Activated effector memory CD4-positive, alpha-beta T cell treated with anti-CD3 and anti-CD28 coated beads, Interleukin-2, amount 50 U/mL, for 16 hours (primary cell): Measurements from ENCODE around the gene STX8.

ENCODE experiments used
- DNase-seq: peaks from one replicate; pipeline ENCODE4 v3.0.0-alpha.2; 2020

Gene STX8

GRCh38 chr17:9234389-9234945 lies 341.2 kb downstream of the STX8 start:
- DNase-seq: no peak

DNA sequence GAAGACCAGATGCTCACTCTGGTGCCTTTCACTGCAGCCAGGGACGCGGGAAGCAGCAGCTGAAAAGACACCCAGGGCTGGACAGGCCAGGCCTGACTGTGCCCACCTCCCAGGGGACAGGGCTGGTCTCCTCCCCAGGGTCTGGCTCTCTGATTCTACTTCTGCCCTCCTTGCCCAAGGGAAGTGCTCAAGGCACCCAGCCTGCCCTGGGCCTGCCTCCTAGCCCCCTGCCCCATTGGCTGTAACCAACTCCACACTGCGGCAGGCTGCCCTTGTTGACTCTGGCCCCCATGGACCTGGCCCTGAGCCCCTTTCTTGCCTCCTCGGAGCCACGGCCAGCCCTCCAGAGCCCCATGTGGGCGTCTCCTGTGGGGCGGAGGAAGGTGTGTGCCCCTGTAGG lies 341.9 kb downstream of the STX8 start:
- no peak for DNase-seq

- DNase-seq: no peak
These were observed 342.4 kb downstream of the STX8 start for GRCh38 chr17:9233271-9233599.

DNA sequence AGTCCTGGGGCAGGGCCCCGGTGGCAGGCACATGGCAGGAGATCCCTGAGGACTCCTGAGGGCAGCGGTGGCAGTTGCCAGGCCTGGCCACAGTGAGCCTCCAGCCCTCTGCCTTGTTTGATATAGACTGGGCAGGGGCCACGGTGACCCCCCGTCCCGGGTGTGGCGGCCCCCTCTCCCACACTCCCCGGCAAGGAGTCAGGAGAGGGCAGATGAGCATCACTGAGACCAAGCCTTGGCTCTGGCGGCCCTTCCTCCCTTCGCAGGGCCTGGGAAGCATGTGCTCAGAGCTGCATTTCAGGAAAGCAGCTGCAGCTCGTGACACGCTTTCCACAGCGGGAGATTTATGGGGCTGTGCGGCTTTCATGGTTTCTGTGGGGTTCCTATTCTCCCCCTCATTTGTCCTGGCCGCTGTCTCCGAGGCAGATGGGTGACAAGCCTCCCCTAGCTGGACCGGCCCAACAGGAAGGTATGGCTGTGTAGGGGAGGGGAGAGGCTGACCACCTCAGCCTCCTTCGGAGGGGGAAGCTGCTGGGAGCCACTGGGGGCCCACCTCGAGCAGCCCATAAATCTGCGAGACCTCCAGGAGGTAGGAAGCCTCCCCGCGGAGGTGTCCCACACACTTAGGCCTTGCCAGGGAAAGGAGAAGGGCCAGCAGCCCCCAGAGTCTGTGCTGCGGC lies 342.9 kb downstream of the STX8 start:
- DNase-seq: no peak

DNA sequence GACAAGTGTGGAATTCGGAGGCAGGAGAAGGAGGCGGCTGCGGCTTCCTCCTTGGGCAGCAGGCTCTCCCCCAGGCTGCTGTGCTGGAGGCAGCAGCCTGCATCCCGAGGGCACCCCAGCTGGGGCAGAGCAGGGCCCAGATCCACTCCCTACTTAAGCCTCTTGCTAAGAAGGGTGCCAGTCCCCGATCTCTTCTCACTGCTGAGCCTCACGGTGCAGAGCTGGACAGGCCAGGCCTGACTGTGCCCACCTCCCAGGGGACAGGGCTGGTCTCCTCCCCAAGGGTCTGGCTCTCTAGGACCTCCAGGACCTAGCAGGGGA lies 343.5 kb downstream of the STX8 start:
- DNase-seq: no peak

DNA sequence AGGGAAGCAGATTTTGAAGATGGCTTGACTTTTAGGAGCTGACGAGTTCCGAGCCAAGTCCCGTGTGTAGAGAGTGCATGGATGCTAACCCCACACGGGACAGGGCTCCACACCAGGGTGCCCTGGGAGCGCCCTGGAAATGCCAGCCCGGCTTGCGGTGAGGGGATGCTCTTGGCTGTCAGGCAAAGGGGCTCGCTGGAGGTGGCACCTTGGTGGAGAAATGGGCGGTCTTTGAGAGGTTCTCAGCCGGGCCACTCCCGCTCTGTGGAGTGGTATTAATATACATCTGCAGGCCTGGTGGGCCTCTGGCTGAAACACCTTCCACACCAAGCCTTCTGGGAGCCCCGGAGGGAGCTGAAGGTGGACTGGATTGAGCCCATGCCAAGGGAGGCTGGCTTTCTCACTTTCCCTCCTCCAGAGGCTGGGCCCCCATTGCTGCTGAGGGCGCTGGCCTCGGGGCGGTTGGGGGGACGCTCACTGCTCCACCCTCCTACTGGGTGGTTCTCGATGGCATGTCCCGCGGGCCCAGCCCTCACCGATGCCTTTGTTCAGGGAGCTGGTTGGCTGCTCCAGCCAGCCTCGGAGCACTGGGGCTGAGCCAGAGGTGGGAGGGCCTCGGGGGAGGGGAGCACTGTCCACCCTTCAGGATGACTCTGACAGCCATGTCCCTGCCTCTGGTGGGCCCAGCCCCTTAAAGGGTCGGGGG lies 344.0 kb downstream of the STX8 start:
- DNase-seq: no peak

DNA sequence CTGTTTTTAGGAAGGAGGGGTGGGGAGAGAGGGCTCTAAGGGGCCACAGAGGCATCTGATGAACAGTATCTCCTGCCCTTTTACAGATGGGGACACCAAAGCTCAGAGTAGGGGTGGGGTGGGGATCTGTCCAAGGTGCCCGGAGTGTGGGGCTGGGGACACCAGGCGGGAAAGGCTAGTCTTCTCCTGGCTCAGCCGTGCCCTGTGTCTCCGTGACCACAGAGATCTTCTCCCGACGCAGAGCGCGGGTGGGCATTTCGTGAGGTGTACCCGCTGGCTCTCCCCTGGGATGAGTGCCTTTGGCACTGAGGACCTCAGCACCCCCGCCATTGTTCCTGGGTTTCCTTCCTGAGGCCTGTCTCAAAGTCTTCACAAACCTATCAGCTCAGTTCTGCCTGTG lies 344.8 kb downstream of the STX8 start:
- no peak for DNase-seq

DNA sequence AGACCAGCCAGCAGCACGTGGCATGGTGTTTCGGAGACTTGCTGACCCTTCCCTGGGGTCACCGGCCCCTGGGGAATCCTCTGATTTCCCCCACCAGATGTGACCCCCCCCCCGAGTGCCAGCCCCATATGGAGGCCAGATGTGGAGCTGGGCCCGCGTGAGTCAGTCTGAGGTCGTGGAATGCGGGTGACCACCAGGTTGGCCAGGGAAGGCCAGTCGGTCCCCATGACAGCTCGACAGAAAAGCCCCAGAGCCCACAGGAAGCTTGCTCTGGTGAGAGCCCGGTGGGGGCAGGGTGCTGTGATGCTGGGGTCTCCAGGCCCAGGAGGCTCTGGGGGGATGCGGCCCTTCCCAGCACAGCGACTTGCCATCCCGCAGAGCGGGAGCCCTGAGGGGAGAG lies 345.3 kb downstream of the STX8 start:
- DNase-seq: no peak

GRCh38 chr17:9229826-9230201 lies 345.8 kb downstream of the STX8 start:
- no peak for DNase-seq

DNA sequence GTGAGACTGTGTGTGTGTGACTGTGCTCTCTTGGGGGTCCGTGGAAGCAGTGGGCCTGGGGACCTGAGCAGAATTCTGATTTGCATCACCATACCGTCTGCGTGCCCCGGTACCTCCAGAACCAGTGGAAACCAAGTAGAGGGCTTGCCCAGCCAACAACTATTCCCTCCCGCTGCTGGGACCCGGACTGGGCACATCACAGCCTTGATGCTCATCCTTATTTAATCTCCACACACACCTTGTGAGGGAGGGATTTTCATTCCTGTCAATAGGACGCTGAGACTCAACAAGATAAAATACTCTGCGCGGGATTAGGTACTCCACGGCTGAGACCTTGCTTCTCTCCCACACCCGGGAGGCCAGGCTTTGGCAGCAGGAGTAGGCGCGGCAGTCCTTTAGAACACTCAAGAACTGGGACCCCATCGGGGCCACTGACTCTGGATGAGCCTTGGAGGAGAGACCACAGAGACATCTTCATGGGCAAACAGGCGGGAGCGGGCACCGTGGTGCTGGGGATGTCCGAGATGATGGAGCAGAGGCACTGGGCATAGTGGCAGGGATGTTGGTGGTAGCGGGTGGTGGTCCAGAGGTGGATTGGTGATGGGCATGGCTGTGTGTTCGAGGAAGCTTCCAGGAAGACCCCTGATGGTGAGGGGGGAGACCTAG lies 346.3 kb downstream of the STX8 start:
- no peak for DNase-seq

GRCh38 chr17:9228408-9229159 lies 347.0 kb downstream of the STX8 start:
- no peak for DNase-seq

DNA sequence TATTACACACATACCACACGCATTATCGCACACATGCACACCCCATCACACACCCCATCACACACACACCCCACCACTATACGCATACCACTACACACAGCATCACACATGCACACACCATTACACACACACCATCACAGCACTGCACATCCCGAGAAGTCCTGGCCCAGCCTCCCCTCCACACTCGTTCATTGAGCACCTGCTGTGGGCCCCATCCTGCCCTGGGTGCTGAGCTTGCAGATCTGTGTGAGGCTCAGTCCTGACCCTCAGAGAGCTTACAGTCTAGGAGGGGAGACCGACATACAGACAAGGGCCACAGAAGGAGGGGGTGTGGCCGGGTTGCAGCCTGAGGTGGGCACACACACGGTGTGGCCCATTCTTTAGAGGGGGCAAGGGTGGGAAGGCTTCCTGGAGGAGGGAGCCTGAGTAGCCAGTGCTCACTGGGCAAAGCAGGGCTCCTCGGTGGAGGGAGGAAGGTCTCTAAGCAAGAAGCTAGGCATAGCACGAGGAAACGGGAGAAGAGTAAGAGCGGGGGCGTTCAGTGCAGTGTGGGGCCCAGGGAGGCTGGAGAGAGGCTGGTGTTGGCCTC lies 347.7 kb downstream of the STX8 start:
- DNase-seq: no peak

- DNase-seq: peak; percentile 69
These were observed 348.9 kb downstream of the STX8 start for GRCh38 chr17:9226794-9227135.

DNA sequence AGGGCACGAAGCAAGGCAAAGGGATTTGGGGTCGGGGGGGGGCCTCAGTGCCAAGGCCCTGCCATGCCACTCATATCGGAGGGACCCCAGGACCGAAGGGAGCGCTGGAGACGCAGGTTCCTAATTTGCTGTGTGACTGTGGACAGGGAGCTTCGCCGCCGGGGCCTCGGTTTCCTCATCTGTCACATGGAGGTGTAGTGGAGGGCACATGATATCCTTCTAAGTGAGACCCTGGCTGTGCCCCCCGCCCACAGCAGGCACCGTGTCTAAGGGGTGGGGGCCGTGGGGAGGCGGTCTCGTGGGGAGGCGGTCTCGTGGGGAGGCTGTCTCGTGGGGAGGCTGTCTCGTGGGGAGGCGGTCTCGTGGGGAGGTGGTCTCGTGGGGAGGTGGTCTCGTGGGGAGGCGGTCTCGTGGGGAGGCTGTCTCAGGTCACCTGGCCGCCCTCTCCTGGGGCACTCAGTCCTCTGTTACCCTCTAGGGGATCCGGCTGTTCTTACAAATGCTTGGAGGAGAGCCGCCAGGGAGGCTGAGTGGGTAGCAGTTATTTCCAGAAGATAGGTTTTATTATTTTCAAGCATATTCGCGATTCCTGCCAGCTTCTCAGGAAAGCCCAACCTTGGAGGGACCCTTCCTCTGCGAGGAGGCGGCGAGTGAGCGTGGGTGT lies 349.4 kb downstream of the STX8 start:
- DNase-seq: no peak

DNA sequence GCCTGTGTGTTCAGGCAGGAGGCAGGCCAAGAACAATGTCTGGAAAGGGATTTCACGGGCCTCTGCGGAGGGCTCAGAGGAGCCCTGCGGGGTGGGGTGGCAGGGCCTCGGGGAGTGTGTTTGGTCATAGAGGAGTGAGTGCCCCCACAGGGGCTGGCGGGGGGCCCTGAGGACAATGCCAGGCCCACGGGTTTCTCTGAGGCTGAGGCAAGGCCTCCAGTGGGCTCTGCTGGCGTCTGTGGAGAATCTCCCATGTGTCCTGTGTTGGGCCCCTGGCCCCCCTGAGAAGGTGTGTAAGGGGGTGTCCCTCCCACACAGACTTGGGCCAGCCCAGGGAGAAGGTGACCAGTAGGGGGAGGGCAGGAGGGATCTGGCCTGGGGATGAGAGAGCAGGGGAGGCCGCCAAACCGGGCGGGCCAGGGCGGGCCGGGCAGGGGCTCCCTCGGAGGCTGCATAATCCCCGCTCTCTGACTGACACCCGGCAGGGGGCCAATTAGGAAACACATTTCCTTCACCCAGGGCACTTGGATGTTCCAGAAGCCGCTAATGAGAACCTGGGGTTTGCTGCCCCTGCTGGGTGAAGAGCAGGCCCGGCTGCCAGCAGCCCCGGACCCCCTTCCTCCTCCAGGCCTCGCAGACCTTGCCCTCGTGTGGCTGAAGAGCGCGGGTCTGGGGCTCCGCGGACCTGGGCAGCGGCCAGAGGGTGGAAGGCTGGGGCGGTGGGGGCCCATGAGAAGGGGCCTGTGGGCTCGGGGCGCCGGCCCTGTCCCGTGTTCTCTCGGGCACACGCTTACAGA lies 350.1 kb downstream of the STX8 start:
- no peak for DNase-seq

- DNase-seq: no peak
These were observed 351.1 kb downstream of the STX8 start for GRCh38 chr17:9224485-9224884.

GRCh38 chr17:9223531-9223930 lies 352.1 kb downstream of the STX8 start:
- DNase-seq: no peak

DNA sequence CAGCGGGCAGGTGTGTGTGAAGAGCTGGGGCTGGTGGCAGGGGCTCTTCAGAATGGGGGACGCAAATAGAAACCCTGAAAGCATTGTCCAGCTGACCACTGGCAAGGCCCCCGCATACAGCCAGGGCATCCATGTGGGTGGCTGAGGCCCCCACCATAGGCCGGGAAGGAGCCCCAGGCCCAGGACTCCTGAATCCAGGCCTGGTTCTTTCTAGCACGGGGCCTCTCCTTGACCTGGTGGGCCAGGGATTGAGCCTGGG lies 353.8 kb downstream of the STX8 start:
- no peak for DNase-seq

- DNase-seq: no peak
These were observed 354.3 kb downstream of the STX8 start for GRCh38 chr17:9221147-9221921.

DNA sequence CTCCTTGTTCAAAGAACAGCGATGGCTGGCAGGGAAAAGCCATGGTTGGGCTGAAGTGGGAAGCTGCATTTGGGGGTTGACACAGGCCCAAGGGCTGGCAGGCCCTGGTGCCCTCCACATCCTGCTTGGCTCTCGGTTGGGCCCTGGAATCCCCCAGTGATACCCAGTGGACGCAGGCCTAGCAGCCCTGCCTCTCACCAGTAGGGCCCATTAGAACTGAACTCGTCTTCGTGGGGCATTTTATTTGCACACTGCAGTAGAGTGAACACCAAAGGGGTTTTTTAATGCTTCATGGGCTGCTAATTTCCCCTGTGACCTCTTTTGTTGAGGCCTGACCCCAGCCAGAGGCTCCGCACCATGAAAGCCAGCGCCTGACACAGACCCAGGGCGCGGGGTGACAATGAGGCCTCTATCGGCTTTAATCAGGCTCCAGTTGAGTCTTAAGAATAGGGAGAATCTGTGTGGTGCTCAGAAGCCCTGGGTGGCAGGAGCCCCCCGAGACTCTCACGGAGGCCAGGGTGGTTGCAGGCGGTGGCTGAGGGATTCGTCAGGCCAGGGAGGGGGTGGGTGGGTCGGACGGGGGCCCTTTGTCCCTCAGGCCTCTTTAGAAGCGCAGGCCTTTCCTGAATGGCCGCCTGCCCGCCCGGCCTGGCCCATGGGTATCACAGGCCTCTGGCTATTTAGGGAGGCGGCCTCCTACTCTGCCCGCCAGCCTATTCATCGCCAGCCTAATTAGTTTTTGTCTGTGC lies 355.0 kb downstream of the STX8 start:
- DNase-seq: no peak
